ENCODE data around the gene IFT22.
"Not testable (repeated sequence)": the region's sequence is repeated elsewhere in the genome, so short reads cannot be mapped to it uniquely, and the experiment has no call there.

The IFT22 gene

DNA sequence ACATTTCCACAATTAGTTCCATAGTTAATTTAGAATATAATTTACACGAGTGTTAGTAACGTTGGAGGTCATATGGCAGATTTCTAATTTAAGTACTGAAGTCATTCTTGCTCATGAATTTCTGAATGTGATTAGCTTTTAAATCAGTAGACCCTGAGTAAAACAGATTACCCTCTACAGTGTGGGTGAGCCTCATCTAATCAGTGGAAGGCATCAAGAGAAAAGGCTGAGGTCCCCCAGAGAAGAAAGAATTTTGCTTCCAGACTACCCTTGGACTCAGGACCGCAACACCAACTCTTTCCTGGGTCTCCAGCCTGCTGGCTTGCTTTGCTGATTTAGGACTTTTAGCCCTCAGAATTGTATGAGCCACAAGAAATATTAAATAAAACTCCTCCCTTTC lies 33.2 kb downstream of the IFT22 start:
- no peak for TF ChIP-seq YY1 (IDR thresholded peaks at IDR 0.05; ENCODE audit: insufficient read depth, insufficient read length)
- no peak for TF ChIP-seq ZNF274 (IDR thresholded peaks at IDR 0.05; ENCODE audit: low read depth, low read length)
- TF ChIP-seq SUZ12 (IDR thresholded peaks at IDR 0.05; ENCODE audit: extremely low read depth, insufficient read depth, insufficient read length), result no peak
- H3K9ac ChIP-seq (ENCODE audit: insufficient read length, low read depth), result no peak overlapping the region
- H3K9me3 ChIP-seq (ENCODE audit: insufficient read depth, low read length), result no peaks in the 10 kb centered on the region
- no peaks in the 10 kb centered on the region for H3K4me1 ChIP-seq (ENCODE audit: insufficient read depth, insufficient read length)
- no peak for DNase-seq (ENCODE audit: low read depth, low spot score)
- H3K27me3 ChIP-seq (ENCODE audit: insufficient read depth, insufficient read length), result no peaks in the 10 kb centered on the region
- H3K36me3 ChIP-seq (ENCODE audit: insufficient read depth, insufficient read length, low read length), result no peaks in the 10 kb centered on the region
- peak overlapping the region; percentile 21 for H3K4me3 ChIP-seq (ENCODE audit: insufficient read length, low read depth)

DNA sequence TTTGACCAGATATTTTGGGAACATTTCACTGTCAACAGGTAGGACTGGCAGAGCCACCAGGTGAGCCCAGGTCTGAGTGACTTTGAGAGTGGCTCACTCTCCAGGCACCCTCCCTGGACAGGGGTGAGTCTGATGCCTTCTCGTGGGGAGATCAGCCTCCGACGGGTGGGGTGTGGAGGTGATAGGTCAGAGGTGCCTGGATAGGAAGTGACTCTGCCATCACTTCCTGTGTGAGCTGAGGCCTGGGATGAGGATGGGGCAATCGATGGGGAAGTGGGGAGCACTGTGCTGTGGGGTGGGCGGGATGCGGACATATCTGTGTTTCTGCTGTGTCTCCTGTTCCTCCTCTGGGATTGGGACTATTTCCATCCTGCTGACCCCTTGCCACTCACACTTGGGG lies 34.6 kb downstream of the IFT22 start:
- H3K9me3 ChIP-seq (ENCODE audit: insufficient read depth, low read length), result no peaks in the 10 kb centered on the region
- H3K4me3 ChIP-seq (ENCODE audit: insufficient read length, low read depth), result no peak overlapping the region
- H3K27me3 ChIP-seq (ENCODE audit: insufficient read depth, insufficient read length), result no peaks in the 10 kb centered on the region
- no peaks in the 10 kb centered on the region for H3K36me3 ChIP-seq (ENCODE audit: insufficient read depth, insufficient read length, low read length)
- no peak for DNase-seq (ENCODE audit: low read depth, low spot score)
- no peak overlapping the region for H3K9ac ChIP-seq (ENCODE audit: insufficient read length, low read depth)
- peaks cover 2% of the 10 kb centered on the region for H3K4me1 ChIP-seq (ENCODE audit: insufficient read depth, insufficient read length)
- no peak for TF ChIP-seq ZNF274 (IDR thresholded peaks at IDR 0.05; ENCODE audit: low read depth, low read length)
- no peak for TF ChIP-seq SUZ12 (IDR thresholded peaks at IDR 0.05; ENCODE audit: extremely low read depth, insufficient read depth, insufficient read length)
- no peak for TF ChIP-seq YY1 (IDR thresholded peaks at IDR 0.05; ENCODE audit: insufficient read depth, insufficient read length)

DNA sequence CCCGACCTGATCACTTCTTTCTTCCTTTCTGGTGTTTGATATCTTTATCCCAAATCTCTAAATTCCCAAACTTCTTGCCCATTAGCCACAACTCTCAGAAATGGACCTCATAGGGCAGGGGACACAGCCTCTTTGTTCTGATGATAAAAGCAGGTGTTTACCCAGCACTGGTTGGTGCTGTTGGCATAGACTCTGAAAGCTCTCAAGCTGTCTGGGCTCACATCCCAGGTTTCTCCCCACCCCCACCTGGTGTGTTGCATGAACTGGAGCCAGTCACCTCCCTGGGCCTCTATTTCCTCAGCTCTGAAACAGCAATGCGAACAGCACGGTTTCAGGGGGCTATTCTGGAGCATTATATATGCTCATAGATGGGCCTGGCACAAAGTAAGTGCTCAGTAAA lies 35.7 kb downstream of the IFT22 start:
- not testable (repeated sequence) for H3K36me3 ChIP-seq (ENCODE audit: insufficient read depth, insufficient read length, low read length); H3K4me3 ChIP-seq (ENCODE audit: insufficient read length, low read depth); H3K9me3 ChIP-seq (ENCODE audit: insufficient read depth, low read length); H3K27me3 ChIP-seq (ENCODE audit: insufficient read depth, insufficient read length); H3K9ac ChIP-seq (ENCODE audit: insufficient read length, low read depth); DNase-seq (ENCODE audit: low read depth, low spot score); H3K4me1 ChIP-seq (ENCODE audit: insufficient read depth, insufficient read length)

DNA sequence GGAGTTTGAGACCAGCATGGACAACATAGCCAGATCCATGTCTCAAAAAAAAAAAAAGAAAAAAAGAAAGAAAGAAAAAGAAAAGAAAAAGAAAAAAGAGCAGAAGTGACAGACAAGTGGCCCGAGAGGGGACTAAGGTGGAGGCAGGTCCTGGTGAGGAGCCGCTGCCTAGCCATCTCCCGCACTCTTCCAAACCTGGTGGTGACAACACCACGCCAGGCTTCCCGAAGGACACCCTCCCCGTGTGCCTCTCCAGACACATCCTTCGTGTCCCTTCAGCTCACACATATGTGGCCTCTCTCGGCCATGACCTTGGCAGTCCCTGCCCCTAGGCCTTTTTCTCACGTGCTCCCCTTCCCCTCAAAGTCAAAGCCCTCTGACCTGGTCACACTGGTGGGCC lies 36.4 kb downstream of the IFT22 start:
- Histone ChIP-seq H3K4me1 (ENCODE audit: insufficient read depth, insufficient read length) (peaks cover 2% of the 10 kb centered on the region), H3K36me3 (ENCODE audit: insufficient read depth, insufficient read length, low read length) (no peaks in the 10 kb centered on the region), H3K9me3 (ENCODE audit: insufficient read depth, low read length) (no peaks in the 10 kb centered on the region), H3K4me3 (ENCODE audit: insufficient read length, low read depth) (no peak overlapping the region), H3K27me3 (ENCODE audit: insufficient read depth, insufficient read length) (no peaks in the 10 kb centered on the region), H3K9ac (ENCODE audit: insufficient read length, low read depth) (no peak overlapping the region)
- no peak for DNase-seq (ENCODE audit: low read depth, low spot score)
- TF ChIP-seq ZNF274 (IDR thresholded peaks at IDR 0.05; ENCODE audit: low read depth, low read length) (no peak), YY1 (IDR thresholded peaks at IDR 0.05; ENCODE audit: insufficient read depth, insufficient read length) (no peak), SUZ12 (IDR thresholded peaks at IDR 0.05; ENCODE audit: extremely low read depth, insufficient read depth, insufficient read length) (no peak)

DNA sequence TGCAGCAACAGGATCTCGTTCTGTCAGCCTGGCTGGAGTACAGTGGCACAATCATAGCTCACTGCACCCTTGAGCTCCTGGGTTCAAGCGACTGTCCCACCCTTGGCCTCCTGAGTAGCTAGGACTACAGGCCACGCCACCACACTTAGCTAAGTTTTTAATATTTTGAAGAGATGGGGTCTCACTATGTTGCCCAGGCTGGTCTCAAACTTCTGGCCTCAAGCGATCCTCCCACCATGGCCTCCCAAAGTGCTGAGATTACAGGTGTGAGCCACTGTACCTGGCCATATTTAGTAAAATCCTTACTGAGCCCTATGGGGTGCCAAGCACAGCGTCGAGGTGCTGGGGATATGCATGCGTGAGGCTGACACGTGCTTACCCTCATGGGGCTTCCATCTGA lies 40.7 kb downstream of the IFT22 start:
- H3K9me3 ChIP-seq (ENCODE audit: insufficient read depth, low read length); DNase-seq (ENCODE audit: low read depth, low spot score); H3K36me3 ChIP-seq (ENCODE audit: insufficient read depth, insufficient read length, low read length); H3K4me1 ChIP-seq (ENCODE audit: insufficient read depth, insufficient read length); H3K4me3 ChIP-seq (ENCODE audit: insufficient read length, low read depth); H3K27me3 ChIP-seq (ENCODE audit: insufficient read depth, insufficient read length); H3K9ac ChIP-seq (ENCODE audit: insufficient read length, low read depth): not testable (repeated sequence)

DNA sequence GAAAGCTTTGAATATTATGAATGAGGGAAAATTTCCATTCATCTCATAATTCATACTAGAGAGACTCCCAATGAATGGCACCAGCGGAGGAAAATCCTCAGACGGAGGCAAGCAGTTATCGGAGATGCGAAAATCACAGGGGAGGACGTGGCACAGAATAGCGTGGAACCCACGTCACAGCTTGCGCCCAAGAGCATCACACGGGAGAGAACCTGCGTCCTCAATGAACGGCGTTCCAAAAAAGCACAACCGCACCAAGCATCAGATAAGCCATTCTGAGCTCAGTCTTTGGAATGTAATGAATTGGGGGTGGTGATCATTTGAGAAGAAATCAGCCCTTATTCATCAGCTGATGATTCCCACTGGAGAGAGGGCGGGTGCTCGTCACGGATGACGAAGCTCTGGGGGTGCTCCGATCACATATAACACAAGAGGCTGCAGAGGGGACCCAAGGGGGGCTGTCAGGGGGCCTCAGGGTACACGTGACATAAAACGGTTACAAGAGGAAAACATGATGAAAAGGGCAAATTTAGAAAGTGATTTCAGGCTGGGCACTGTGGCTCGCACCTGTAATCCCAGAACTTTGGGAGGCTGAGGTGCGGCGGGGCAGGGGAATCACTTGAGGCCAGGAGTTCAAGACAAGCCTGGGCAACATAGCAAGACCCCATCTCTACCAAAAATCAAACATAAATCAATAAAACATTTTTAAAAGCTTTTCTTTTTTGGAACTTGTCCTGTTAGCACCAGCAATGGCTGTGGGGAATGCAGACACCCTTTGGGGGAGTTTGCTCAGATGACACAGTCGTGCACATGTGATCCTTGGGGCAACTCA lies 42.9 kb downstream of the IFT22 start:
- H3K4me1 ChIP-seq (ENCODE audit: insufficient read depth, insufficient read length), result peaks cover 2% of the 10 kb centered on the region
- no peak for DNase-seq (ENCODE audit: low read depth, low spot score)
- H3K9ac ChIP-seq (ENCODE audit: insufficient read length, low read depth), result no peak overlapping the region
- no peak for TF ChIP-seq ZNF274 (IDR thresholded peaks at IDR 0.05; ENCODE audit: low read depth, low read length)
- no peak for TF ChIP-seq SUZ12 (IDR thresholded peaks at IDR 0.05; ENCODE audit: extremely low read depth, insufficient read depth, insufficient read length)
- H3K9me3 ChIP-seq (ENCODE audit: insufficient read depth, low read length), result no peaks in the 10 kb centered on the region
- H3K27me3 ChIP-seq (ENCODE audit: insufficient read depth, insufficient read length), result no peaks in the 10 kb centered on the region
- no peaks in the 10 kb centered on the region for H3K36me3 ChIP-seq (ENCODE audit: insufficient read depth, insufficient read length, low read length)
- no peak overlapping the region for H3K4me3 ChIP-seq (ENCODE audit: insufficient read length, low read depth)

DNA sequence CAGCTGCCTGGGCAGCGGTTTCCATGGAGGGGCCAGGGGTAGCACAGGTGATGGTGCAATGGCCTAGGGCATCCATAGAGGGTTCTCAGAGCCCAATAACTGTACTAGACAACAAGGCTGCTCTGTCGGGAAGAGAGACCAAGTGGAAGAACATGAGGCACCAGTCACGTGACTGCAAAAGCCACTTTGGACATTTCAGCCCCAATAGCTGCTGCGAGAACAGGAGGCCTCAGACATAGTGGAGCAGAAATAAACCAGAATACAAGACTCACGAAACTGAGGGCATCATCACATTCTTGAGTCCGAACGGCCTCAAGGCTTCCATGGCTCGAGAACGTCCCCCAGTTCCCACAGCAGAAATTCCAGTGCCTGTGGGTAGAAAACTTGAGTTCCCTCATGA lies 44.5 kb downstream of the IFT22 start:
- Histone ChIP-seq H3K36me3 (ENCODE audit: insufficient read depth, insufficient read length, low read length) (no peaks in the 10 kb centered on the region), H3K9ac (ENCODE audit: insufficient read length, low read depth) (no peak overlapping the region), H3K4me3 (ENCODE audit: insufficient read length, low read depth) (no peak overlapping the region), H3K9me3 (ENCODE audit: insufficient read depth, low read length) (no peaks in the 10 kb centered on the region), H3K4me1 (ENCODE audit: insufficient read depth, insufficient read length) (no peaks in the 10 kb centered on the region), H3K27me3 (ENCODE audit: insufficient read depth, insufficient read length) (no peaks in the 10 kb centered on the region)
- TF ChIP-seq YY1 (IDR thresholded peaks at IDR 0.05; ENCODE audit: insufficient read depth, insufficient read length), result no peak
- TF ChIP-seq ZNF274 (IDR thresholded peaks at IDR 0.05; ENCODE audit: low read depth, low read length), result no peak
- no peak for TF ChIP-seq SUZ12 (IDR thresholded peaks at IDR 0.05; ENCODE audit: extremely low read depth, insufficient read depth, insufficient read length)
- no peak for DNase-seq (ENCODE audit: low read depth, low spot score)

DNA sequence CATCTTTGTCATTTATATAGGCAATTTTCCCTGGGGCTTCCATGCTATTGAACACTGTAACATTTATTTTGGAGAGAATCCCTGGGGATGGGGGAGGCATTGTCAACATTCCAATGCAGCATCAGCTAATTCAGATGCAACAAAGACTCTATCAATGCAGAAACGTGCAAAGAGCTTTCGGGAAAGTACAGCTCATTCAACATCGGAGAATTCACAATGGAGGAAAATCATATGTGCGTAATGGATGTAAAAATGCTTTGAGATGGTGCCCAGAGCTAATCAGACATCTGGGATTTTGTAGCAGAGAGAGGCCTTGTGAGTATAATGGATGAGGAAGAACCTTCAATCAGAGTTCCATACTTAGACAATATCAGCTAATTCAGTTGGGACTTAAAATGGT lies 48.4 kb downstream of the IFT22 start:
- Histone ChIP-seq H3K27me3 (ENCODE audit: insufficient read depth, insufficient read length) (no peaks in the 10 kb centered on the region), H3K4me1 (ENCODE audit: insufficient read depth, insufficient read length) (no peaks in the 10 kb centered on the region), H3K9me3 (ENCODE audit: insufficient read depth, low read length) (no peaks in the 10 kb centered on the region), H3K36me3 (ENCODE audit: insufficient read depth, insufficient read length, low read length) (no peaks in the 10 kb centered on the region), H3K9ac (ENCODE audit: insufficient read length, low read depth) (no peak overlapping the region), H3K4me3 (ENCODE audit: insufficient read length, low read depth) (no peak overlapping the region)
- DNase-seq (ENCODE audit: low read depth, low spot score), result no peak
- no peak for TF ChIP-seq ZNF274 (IDR thresholded peaks at IDR 0.05; ENCODE audit: low read depth, low read length)
- no peak for TF ChIP-seq SUZ12 (IDR thresholded peaks at IDR 0.05; ENCODE audit: extremely low read depth, insufficient read depth, insufficient read length)
- no peak for TF ChIP-seq YY1 (IDR thresholded peaks at IDR 0.05; ENCODE audit: insufficient read depth, insufficient read length)
